ENCODE data around the gene CLTCL1.
A peak's percentile ranks its signal among the peaks of the same experiment; 100 is the strongest.

The CLTCL1 gene

DNA sequence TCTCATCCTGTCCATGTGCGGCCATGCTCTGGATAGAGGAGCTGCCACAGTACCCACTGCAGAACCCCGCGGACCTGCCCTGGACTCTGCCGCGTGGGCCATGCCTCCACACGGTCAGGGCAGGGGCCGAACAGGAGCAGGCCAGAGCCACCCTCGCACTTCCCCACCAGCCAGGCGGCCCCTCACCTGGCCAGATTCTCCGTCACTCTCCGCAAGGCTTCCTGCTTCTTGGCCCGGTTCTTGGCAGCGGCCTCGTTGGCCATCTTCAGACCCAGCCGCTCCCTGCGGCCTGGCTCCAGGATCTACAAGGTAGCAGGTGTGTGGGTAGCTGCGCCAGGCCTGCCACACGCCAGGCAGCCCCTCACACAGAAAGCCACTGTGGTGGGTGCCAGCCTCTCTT lies 156.6 kb downstream of the CLTCL1 start:
- Mint-ChIP-seq H3K9me3 (no peaks in the 10 kb centered on the region), H3K4me3 (no peak overlapping the region), H3K4me1 (peaks cover 2 to 14% of the 10 kb centered on the region in 2 donors), H3K27ac (no peak overlapping the region), H3K36me3 (peaks cover 50 to 64% of the 10 kb centered on the region in 2 donors), H3K27me3 (no peaks in the 10 kb centered on the region)
- no peak for DNase-seq
- no peak for ATAC-seq (replicated peaks)

DNA sequence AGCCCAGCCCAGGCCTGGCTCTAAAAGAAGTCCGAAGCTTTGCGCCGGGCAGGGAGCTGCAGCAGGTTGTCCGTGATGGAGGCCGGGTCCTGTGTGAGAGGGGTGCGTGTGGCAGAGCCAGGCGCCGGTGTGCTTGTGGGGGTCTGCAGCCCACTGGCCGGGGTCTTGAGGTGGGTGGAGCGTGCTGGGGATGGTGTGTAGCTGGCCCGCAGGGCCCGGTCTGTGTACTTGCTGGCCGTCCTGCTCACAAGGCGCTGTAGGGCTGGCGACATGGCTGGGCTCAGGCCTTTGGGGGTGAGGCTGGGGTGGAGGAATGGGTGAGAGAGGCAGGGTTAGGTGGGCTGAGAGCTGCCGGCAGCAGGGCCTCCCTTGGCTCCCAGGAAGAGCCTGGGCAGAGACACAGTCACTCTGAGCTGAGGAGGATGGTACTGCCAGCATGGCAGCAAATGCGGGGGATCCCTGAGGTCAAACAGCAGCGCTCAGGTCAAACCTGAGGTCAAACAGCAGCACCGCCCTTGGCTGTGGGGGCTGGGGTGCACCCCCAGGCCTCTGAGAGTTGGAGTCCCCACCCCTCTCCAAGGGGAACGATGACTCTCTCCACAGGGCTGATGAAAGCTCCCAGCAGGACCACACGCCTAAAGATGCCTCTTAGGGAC lies 157.2 kb downstream of the CLTCL1 start:
- peak overlapping the region; percentile 78 for H3K27ac Mint-ChIP-seq
- no peak for ATAC-seq (replicated peaks)

DNA sequence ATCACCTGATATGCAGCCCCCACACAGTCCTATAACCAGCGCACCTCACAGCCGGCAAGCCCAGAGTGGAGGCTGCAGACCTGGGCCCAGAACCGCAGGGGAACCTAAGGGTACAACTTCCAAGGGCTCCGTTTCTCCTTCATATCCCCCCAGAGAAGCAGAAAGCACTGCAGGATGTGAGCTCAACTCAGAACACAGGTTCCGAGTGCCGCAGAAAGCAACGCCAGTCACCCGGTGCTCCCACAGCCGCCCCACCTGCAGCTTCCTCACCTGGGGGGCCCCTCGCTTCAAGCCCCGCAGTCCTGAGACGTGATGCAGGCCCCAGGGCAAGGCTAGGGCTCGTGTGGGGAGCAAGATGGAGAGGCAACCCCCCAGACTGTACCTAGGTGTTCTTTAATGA lies 158.0 kb downstream of the CLTCL1 start:
- Mint-ChIP-seq H3K4me1 (peaks cover 5 to 14% of the 10 kb centered on the region in 2 donors), H3K9me3 (no peaks in the 10 kb centered on the region), H3K36me3 (peaks cover 37 to 51% of the 10 kb centered on the region in 2 donors), H3K27me3 (no peaks in the 10 kb centered on the region), H3K4me3 (no peak overlapping the region), H3K27ac (no peak overlapping the region)
- no peak for ATAC-seq (replicated peaks)
- no peak for DNase-seq

More for the DNA sequence above, 157.2 kb downstream of the CLTCL1 start:
- DNase-seq, result no peak
- H3K4me3 Mint-ChIP-seq, result no peak overlapping the region
- H3K27me3 Mint-ChIP-seq, result no peaks in the 10 kb centered on the region
- peaks cover 2 to 14% of the 10 kb centered on the region in 2 donors for H3K4me1 Mint-ChIP-seq
- H3K36me3 Mint-ChIP-seq, result peaks cover 44 to 59% of the 10 kb centered on the region in 2 donors
- H3K9me3 Mint-ChIP-seq, result no peaks in the 10 kb centered on the region

DNA sequence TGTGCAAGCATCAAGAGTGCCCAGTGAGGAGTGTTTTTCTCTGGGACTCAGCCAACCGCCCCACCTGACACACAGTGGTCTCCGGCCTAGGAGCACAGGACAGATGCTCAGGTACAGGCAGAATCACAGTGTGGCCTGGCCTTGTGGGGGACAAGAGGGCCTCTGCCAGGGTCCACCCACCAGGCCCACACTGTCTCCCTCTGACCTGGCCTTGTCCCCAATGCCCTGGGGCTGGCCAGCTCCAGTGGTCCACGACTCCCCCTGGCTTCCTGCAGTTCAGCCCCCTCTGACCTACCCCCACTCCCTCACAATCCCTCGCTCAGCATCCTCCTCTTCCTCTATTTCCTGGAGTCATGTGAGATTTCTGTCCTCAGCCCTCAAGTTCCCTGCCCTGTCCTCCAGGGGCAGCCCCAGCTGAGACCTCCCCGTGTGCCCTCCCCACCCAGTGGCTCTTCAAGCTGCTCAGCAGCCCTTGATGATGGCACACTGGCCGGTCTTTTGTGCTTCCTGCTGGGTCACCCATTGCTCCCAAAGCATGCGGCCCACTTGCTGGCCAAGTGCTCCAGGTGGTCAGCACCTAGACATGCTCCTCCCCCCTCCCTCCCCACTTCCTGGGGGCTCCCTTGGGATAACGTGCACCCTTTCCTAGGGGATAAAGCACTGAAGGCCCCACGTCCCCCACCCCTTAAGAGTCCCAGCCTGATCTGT lies 158.7 kb downstream of the CLTCL1 start:
- H3K4me1 Mint-ChIP-seq, result peaks cover 5 to 14% of the 10 kb centered on the region in 2 donors
- H3K36me3 Mint-ChIP-seq, result peaks cover 37 to 51% of the 10 kb centered on the region in 2 donors
- H3K4me3 Mint-ChIP-seq, result no peak overlapping the region
- ATAC-seq (replicated peaks) (no peak), DNase-seq (no peak)
- H3K9me3 Mint-ChIP-seq, result no peaks in the 10 kb centered on the region
- no peaks in the 10 kb centered on the region for H3K27me3 Mint-ChIP-seq
- peak overlapping the region; percentile 59 for H3K27ac Mint-ChIP-seq

DNA sequence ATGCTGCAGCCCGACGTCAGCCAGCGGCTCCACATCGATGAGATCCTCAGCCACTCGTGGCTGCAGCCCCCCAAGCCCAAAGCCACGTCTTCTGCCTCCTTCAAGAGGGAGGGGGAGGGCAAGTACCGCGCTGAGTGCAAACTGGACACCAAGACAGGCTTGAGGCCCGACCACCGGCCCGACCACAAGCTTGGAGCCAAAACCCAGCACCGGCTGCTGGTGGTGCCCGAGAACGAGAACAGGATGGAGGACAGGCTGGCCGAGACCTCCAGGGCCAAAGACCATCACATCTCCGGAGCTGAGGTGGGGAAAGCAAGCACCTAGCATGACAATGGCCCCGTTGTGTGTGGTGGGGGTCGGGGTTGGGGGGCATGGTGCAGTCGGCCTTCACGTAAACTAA lies 159.4 kb downstream of the CLTCL1 start:
- Mint-ChIP-seq H3K9me3 (no peaks in the 10 kb centered on the region), H3K36me3 (peaks cover 37 to 50% of the 10 kb centered on the region in 2 donors), H3K4me3 (no peak overlapping the region), H3K4me1 (peaks cover 5 to 14% of the 10 kb centered on the region in 2 donors), H3K27me3 (no peaks in the 10 kb centered on the region), H3K27ac (no peak overlapping the region)
- ATAC-seq (replicated peaks) (no peak), DNase-seq (no peak)

DNA sequence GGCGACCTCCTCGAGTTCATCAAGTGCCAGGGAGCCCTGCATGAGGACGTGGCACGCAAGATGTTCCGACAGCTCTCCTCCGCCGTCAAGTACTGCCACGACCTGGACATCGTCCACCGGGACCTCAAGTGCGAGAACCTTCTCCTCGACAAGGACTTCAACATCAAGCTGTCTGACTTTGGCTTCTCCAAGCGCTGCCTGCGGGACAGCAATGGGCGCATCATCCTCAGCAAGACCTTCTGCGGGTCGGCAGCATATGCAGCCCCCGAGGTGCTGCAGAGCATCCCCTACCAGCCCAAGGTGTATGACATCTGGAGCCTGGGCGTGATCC lies 159.9 kb downstream of the CLTCL1 start:
- Mint-ChIP-seq H3K27me3 (no peaks in the 10 kb centered on the region), H3K36me3 (peaks cover 32 to 45% of the 10 kb centered on the region in 2 donors), H3K27ac (no peak overlapping the region), H3K4me3 (no peak overlapping the region), H3K4me1 (peaks cover 5 to 14% of the 10 kb centered on the region in 2 donors), H3K9me3 (no peaks in the 10 kb centered on the region)
- ATAC-seq (replicated peaks), result no peak
- DNase-seq, result no peak

DNA sequence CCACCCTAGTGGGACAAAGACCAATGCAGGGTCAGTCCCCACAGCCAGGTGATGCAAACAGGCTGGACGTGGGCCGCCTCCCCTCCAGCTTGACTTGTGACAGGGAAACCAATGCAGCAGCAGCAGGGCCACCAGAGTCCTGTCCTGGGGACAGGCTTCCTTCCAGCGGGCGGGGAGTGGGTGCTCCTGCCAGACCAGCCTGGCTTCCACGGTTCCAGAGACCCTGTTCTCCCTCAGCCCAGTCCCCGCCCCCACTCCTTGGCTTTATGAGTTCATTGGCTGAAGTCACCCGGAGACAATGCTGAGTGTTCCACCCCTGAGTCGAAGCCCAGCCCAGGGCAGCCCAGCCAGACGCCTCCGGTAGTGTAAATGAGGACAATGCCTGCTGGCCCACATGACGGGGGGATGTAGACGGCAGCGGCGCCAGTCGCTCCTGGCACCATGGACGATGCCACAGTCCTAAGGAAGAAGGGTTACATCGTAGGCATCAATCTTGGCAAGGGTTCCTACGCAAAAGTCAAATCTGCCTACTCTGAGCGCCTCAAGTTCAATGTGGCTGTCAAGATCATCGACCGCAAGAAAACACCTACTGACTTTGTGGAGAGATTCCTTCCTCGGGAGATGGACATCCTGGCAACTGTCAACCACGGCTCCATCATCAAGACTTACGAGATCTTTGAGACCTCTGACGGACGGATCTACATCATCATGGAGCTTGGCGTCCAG lies 160.4 kb downstream of the CLTCL1 start, which contains the start of gene TSSK2:
Gene TSSK2 (plus strand): TSS at position 350 of the 726 bp plus-strand sequence. CDS start 92 bp downstream, at position 442.
- Mint-ChIP-seq H3K9me3 (no peaks in the 10 kb centered on the region), H3K4me1 (peaks cover 5 to 14% of the 10 kb centered on the region in 2 donors), H3K27ac (no peak within 1 kb of the TSS), H3K4me3 (no peak within 1 kb of the TSS), H3K27me3 (no peaks in the 10 kb centered on the region), H3K36me3 (peaks cover 27 to 40% of the 10 kb centered on the region in 2 donors)
- ATAC-seq (replicated peaks) (no peak), DNase-seq (no peak)

DNA sequence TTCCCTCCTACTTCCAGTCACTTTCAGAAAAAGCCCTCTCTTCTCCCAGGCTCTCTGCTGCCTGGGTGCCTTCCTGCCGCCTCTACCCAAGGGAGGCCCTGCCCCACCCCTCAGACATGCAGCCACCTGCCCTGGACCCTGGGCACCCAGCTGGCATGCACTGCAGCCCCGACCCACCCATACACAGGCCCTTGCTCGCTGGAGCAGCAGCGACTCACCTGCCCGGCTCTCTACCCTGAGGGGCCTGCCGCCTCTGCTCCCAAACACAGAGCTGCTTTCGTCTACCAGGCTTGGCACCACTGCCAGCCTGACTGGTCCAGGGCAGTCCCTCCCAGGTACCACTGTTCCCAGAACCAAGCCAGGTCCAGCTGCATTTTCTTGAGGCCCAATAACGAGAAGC lies 161.6 kb downstream of the CLTCL1 start:
- ATAC-seq (replicated peaks), result no peak
- Mint-ChIP-seq H3K9me3 (no peaks in the 10 kb centered on the region), H3K4me1 (peaks cover 5 to 14% of the 10 kb centered on the region in 2 donors), H3K4me3 (no peak overlapping the region), H3K27me3 (no peaks in the 10 kb centered on the region), H3K36me3 (peaks cover 22 to 31% of the 10 kb centered on the region in 2 donors), H3K27ac (no peak overlapping the region)
- no peak for DNase-seq

Data from stimulated activated naive B cell treated with anti-CD40 and anti-IgM and Interleukin-4, amounts not matched to agents 10 μg/mL and 1 μg/mL and 100 μg/mL, for 72 hours (primary cell).